Measurements from ENCODE around the gene MPDZ. TPM values are rescaled to one million over a fixed set of nuclear protein-coding genes. Genes with fewer than 3 reads are reported as not detected.
"Not testable (repeated sequence)": the region's sequence is repeated elsewhere in the genome, so short reads cannot be mapped to it uniquely, and the experiment has no call there.

Gene MPDZ
- total RNA-seq, 1 donor from 2014 or later = 46.2 TPM

DNA sequence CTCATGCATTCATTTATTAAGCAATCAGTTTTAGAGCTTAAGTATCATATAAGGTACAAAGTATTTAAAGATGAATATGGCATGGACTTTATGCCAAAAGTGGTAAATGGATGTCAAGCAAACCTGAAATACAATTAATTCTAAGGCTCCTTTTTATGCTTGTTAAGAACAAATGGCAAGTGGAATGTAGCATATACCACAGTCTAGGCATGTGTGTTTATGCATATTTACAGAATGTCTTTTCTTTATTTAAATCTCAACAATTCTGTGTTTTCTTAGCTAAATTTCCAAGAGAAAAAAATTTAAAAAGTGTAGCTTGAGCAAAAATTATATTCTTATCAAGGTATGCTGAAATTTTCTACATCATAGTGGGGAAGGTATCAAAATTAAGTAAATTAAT is 39.8 kb downstream of the MPDZ start:
- TF ChIP-seq, protein P1, sequence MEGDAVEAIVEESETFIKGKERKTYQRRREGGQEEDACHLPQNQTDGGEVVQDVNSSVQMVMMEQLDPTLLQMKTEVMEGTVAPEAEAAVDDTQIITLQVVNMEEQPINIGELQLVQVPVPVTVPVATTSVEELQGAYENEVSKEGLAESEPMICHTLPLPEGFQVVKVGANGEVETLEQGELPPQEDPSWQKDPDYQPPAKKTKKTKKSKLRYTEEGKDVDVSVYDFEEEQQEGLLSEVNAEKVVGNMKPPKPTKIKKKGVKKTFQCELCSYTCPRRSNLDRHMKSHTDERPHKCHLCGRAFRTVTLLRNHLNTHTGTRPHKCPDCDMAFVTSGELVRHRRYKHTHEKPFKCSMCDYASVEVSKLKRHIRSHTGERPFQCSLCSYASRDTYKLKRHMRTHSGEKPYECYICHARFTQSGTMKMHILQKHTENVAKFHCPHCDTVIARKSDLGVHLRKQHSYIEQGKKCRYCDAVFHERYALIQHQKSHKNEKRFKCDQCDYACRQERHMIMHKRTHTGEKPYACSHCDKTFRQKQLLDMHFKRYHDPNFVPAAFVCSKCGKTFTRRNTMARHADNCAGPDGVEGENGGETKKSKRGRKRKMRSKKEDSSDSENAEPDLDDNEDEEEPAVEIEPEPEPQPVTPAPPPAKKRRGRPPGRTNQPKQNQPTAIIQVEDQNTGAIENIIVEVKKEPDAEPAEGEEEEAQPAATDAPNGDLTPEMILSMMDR (IDR thresholded peaks at IDR 0.05) = no peak
- Histone ChIP-seq H3K4me1 (no peaks in the 10 kb centered on the region), H3K36me3 (peaks cover 3 to 15% of the 10 kb centered on the region in 2 donors), H3K9me3 (no peaks in the 10 kb centered on the region), H3K27ac (no peak overlapping the region), H3K4me3 (no peak overlapping the region), H3K27me3 (no peaks in the 10 kb centered on the region)
- intact Hi-C loops (cut with DNase I) = no loop called here
- no peak for DNase-seq (ENCODE audit: low spot score in 2 of 2)

DNA sequence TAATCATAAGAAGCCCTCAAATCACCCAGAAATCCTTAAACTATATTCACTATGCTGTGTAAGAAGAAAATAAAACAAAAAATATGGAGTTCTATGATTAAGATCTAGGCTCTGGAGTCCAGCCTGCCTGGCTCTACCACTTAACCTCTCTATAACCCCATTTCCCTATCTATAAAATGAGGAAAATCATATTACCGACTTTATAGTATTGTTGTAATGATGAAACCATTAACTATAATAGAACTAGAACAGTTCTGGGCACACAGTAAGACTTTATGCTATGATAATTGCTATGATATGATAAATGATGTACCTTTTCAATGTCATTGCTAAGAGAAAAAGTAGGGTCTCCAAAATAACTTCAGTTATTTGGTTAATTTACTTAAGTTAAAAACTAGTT is 40.3 kb downstream of the MPDZ start:
- no peaks in the 10 kb centered on the region for H3K4me1 ChIP-seq
- no peak overlapping the region for H3K4me3 ChIP-seq
- H3K27me3 ChIP-seq = no peaks in the 10 kb centered on the region
- DNase-seq (ENCODE audit: low spot score in 2 of 2) = no peak
- H3K27ac ChIP-seq = no peak overlapping the region
- peaks cover 3 to 15% of the 10 kb centered on the region in 2 donors for H3K36me3 ChIP-seq
- no peaks in the 10 kb centered on the region for H3K9me3 ChIP-seq
- TF ChIP-seq, protein P1 (IDR thresholded peaks at IDR 0.05) = no peak
- intact Hi-C loops (cut with DNase I) = no loop called here

DNA sequence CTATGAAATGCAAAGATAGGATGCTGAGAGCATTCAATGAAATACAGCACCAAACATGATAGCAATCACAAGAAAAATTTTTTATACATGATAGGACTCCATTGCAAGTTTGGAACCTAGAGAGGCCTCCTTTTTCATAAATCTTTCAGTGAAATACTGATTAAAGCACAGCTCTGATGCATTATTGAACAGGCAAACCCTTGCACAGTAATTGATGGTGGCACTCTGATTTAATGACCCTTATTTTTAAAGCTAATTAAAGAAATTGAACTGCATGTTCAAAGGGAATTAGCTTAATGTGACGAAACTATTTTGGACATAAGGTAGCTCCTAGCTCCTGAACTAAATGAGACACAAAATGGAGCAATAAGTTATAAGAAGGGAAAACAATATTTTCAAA is 44.6 kb downstream of the MPDZ start:
- Histone ChIP-seq H3K9me3 (no peaks in the 10 kb centered on the region), H3K27me3 (no peaks in the 10 kb centered on the region), H3K36me3 (peaks cover 3 to 8% of the 10 kb centered on the region in 2 donors), H3K4me3 (no peak overlapping the region), H3K27ac (no peak overlapping the region), H3K4me1 (no peaks in the 10 kb centered on the region)
- no peak for DNase-seq (ENCODE audit: low spot score in 2 of 2)
- intact Hi-C loops (cut with DNase I) = no loop called here
- TF ChIP-seq, protein P1 (IDR thresholded peaks at IDR 0.05) = no peak

DNA sequence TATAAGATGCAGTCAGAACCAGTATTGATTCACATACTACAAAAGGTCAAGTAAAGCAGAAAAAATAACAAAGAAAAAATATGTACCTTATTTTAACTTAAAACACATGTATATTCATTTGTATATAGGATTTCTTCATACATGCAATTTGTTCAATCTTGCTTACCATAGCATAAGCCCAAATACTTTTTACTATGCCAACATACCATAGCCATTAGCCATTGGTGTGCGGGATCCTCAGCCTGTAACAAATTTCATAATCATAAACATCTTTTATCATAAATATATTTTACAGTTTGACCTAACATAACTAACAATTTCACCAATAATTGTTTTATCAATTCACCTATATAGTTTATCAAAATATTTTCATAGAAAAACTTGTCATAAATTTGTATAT is 51.1 kb downstream of the MPDZ start:
- TF ChIP-seq, protein P1 (IDR thresholded peaks at IDR 0.05) = no peak
- intact Hi-C loops (cut with DNase I) = no loop called here
- no peak for DNase-seq (ENCODE audit: low spot score in 2 of 2)

DNA sequence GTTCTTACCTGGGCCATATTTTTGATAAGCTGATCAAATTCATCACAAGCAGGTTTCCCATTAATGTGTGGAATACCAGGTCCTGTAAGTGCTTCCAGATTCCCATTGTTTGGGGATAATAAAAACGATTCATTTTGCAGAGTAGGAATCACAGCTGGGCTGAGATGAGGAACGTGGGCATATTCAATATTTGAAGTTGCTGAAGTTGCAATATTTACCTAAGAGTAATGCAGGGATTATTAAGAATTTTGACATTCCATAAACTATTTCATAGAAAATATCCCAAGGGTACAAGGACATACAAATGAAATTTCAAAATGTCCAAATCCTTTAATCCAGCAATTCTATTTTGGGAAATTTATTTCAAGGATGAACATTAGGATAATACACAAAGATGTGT is 55.1 kb downstream of the MPDZ start:
- Histone ChIP-seq H3K4me3 (no peak overlapping the region), H3K4me1 (no peaks in the 10 kb centered on the region), H3K36me3 (peaks cover 0 to 22% of the 10 kb centered on the region in 2 donors), H3K9me3 (no peaks in the 10 kb centered on the region), H3K27ac (no peak overlapping the region), H3K27me3 (no peaks in the 10 kb centered on the region)
- no peak for DNase-seq (ENCODE audit: low spot score in 2 of 2)
- intact Hi-C loops (cut with DNase I) = no loop called here
- TF ChIP-seq, protein P1 (IDR thresholded peaks at IDR 0.05) = no peak

More for the DNA sequence above, 51.1 kb downstream of the MPDZ start:
- peaks cover 0 to 10% of the 10 kb centered on the region in 2 donors for H3K36me3 ChIP-seq
- H3K9me3 ChIP-seq = no peaks in the 10 kb centered on the region
- H3K4me3 ChIP-seq = no peak overlapping the region
- H3K27me3 ChIP-seq = no peaks in the 10 kb centered on the region
- no peak overlapping the region for H3K27ac ChIP-seq
- H3K4me1 ChIP-seq = no peaks in the 10 kb centered on the region

DNA sequence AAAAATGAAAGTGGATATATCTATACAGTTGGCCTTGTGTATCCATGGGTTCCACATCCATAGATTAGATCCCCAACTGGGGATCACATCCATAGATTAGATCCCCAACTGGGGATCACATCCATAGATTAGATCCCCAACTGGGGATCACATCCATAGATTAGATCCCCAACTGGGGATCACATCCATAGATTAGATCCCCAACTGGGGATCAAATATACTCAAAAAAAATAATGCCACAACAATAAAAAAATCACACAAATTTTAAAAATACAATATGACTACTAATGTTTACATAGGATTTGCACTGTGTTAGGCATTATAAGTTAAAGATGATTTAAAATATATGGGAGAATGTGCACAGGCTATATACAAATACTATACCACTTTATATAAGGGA is 56.8 kb downstream of the MPDZ start:
- H3K27ac ChIP-seq; H3K4me3 ChIP-seq; intact Hi-C loops (cut with DNase I); DNase-seq (ENCODE audit: low spot score in 2 of 2); H3K27me3 ChIP-seq; H3K4me1 ChIP-seq; H3K9me3 ChIP-seq: not testable (repeated sequence)
- peaks cover 0 to 27% of the 10 kb centered on the region in 2 donors for H3K36me3 ChIP-seq
